Stimulated activated CD8-positive, alpha-beta memory T cell treated with anti-CD3 and anti-CD28 coated beads, Interleukin-4, amount 100 ng/mL, for 1 hour (primary cell): ENCODE data around the gene E2F2.

ENCODE experiments used
- DNase-seq, 2 donors: peaks; one replicate each; pipeline ENCODE4 v3.0.0-alpha.2; 2020; ENCODE audit warnings: low read depth in 2 of 2, low spot score in 1 of 2

Gene E2F2, protein sequence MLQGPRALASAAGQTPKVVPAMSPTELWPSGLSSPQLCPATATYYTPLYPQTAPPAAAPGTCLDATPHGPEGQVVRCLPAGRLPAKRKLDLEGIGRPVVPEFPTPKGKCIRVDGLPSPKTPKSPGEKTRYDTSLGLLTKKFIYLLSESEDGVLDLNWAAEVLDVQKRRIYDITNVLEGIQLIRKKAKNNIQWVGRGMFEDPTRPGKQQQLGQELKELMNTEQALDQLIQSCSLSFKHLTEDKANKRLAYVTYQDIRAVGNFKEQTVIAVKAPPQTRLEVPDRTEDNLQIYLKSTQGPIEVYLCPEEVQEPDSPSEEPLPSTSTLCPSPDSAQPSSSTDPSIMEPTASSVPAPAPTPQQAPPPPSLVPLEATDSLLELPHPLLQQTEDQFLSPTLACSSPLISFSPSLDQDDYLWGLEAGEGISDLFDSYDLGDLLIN

DNA sequence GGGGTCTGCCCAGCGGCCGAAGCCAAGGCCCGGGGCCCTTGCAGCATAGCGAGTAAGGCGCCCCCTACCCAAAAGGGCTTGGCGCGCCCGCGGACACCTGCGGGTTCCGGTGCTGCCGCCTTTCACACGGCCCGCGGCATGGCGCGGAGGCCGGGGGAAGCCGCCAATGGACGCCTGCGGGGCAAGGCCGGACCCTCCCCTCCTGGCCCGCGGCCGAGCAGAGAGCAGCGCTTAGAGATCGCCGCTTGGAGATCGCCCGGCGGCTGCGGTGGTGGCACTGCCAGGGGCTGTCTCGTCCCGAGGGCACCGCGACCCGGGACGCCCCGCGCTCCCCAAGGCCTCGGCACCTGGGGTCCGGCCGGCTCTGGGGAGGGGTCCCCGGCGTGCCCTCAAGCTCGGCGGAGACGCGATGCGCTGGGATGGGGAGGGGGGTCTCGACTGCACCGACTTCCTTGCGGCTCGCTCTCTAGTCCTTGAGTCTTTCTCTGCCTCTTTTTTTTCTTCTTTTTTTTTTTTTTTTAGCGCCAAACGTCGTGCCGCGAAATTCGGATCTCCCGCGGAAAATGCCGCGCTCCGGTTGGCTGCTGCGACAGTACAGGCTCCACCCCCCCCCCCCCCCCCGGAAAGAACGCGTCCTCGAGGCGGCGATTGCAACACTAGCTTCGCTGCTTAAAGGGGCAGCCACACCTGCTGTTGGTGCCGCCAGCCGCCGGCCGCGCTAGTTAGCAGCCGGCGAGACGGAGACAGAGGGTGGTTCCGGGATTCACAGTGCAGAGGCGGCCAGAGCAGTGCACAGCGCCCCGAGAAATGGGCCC is at the start of gene E2F2:
Gene E2F2, minus strand, starts transcription at position 487 of the 815 bp plus-strand sequence. Its CDS starts 440 bp downstream, at position 47.
- DNase-seq, result peak; percentile 47 to 70

DNA sequence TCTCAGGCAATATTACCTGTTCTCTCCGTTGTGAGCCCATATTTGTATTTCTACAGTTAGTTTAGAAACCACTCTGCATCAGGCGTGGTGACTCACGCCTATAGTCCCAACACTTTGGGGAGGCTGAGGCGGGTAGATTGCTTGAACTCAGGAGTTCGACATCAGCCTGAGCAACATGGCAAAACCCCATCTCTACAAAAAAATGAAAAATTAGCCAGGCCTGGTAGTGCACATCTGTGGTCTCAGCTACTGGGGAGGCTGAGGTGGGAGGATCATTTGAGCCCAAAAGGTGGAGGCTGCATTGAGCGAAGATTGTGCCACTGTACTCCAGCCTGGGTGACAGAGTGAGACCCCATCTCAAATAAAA is 47.9 kb upstream of the E2F2 start:
- no peak for DNase-seq

DNA sequence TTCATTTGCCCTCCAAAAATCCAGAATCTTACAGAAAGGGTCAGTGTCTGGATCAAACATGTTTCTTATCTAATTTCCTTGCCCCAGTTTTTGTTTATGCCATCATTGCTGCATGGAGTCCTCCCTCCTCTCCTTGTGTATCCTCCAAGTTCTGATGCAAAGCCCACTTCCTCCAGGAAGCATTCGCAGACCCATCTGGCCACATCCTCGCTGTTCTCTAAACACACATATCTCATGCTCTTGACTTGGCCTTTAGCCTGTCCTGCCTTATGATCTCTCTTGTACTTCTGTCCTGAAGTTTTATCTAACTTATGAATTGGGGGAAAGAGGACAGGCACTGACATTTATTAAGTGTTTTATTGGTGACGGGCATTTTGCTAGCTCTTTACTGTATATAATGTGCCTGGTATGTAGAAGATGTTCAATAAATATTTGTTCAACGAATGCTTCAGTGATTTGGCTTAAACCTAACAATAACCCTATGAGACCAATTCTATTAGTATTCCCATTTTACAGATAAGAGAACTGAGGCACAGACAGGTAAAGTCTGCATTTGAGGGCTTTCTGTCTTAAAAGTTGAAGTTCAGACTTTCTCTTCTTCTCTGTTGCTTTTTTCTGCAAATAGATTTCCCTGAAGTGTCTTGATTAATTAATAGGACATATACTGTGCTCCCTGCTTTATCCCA is 47.4 kb upstream of the E2F2 start:
- DNase-seq, result no peak

DNA sequence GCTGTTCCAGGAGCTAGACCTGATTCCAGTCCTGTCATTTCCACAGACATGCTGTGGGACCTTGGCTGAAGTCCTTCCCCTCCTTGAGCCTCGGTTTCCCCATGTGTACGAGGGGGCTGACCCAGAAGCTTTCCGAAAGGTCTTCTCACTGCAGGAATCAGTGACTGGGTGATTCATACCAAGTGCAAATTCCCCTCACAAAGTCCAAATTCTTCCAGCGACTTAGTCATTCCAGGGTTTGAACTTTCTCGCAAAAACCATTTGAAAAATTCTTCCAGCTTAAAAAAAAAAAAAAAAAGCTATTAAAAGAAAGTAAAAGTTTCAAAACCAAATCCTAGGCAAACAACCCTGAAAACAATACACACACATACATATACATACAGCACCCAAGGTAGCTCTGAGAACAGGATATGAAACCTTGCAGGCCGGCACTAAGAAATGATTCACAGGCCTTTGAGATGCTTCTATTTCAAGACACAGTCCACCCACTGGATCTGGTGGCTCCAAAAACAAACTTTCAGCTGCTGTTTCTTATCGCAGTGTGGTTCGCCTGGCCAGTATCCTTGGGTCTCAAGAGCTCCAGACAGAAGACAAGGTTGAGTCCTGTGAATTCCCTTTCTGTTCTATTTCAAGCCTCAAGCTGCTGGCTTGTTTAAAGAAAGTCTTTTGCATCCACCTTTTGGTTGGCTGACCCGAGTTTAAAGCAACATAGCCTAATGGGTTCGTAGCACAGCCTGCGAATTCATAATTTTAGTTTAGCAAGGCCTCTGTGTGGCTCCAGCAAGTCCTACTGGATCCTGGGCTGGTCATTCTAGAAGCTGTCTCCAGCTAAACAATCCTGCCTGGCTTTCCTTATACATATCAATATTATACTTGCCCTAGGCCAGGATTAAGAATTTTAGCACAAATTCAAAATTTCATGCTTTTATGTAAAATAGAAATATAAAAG is 46.3 kb upstream of the E2F2 start:
- no peak for DNase-seq

DNA sequence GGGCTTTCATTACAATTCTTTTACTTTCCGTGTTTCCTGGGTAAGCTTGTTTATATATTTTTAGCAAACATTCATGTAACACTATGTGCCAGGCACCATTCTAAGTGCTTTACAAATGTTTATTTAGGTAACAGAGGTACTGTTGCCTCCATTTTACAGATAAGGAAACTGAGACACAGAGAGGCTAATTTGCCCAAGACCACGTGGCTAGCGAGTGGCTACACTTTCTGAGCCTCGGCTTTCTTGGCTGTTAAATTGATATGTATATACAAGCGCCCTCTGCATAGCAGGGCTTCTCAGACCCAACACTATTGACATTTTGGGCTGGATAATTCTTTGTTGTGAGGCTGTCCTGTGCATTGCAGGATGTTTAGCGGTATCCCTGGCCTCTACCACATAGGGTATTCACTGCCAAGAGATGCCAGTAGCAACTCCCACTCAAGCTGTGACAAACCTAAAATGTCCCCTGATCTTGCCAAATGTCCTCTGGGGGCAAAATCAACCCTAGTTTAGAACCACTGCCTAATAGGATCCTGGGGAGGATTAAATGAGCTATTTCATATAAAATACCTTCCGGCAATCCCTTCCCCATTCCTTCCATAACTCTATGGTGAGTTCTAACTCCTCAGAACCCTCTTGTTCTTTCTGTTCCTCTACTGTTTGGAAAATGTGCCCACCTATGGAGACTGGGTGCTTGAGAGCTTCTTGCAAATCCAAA is 45.5 kb upstream of the E2F2 start:
- DNase-seq, result no peak

DNA sequence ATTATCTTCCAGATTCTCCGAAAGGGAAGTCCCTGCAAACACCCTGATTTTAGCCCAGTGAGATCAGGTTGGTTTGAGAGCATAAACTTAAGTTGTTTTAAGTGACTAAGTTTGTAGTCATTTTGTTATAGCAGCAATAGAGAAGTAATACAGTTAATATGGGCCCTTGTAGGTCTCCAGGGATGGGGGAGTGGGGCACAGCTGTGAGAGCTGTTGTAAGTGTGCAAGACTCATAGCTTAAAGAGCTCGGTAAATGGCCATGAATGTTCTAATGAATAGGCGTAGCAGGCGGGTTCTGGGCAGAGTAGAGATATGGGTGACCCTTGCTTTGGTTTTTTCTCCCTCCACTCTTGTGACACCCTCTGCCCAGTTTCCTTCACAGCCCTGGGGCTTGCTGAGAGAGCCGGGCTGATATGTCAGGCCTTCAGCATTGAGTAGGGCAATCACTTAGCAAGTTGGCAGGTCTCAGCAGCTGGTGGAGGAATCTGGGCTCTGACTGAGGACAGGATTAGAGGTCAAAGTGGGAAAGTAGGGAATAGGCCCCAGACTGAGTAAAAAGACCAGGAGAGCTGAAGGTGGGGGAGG is 44.3 kb upstream of the E2F2 start:
- DNase-seq, result no peak

DNA sequence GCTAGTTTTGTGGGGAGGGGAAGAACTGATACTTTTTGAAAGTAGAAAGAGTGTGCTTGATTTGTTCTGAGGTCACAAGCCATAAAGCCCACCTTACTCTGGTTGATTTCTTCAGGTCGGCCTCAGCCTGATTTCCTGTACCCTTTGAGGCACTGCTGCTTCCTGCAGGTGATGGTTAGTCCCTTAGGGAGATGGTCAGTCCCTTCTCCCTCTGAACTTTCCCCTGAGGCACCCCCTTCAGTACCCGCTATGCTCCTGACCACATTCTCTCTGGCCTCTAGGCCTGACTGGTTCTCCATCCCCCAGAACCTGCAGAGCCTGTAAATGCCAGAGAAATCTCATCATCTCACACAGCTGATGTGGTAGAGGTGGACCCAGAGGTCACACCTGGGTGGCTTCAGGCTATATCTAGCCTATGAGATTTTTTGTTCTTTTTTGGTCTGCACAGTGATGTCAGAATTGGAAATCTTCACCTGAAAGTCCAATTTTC is 43.3 kb upstream of the E2F2 start:
- no peak for DNase-seq

DNA sequence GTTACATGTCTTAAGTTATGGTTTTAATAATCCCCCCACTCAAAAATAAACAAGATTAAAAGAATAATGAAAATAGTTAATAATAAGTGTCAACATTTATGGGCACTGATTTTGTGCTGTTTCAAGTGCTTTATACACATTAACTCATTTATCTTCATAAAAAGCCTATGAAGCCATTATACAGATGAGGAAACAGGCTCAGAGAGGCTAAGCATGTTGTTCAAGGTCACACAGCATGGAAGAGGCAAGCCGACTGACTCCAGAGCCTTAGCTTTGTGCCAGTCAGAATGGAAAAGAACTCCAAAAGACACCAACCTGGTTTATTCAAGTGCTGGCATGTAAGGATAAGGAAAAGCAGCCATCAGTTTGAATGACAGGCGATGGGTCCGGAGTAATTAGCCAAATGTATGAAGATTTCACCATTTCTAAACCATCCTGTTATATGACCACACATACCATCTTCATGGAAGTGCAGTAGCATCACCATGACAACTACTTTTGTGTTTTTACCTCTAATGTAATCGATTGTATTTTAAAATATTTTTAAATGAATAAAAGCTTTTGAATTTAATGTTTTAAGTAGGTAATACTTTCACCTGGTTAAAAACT is 42.6 kb upstream of the E2F2 start:
- DNase-seq, result no peak

DNA sequence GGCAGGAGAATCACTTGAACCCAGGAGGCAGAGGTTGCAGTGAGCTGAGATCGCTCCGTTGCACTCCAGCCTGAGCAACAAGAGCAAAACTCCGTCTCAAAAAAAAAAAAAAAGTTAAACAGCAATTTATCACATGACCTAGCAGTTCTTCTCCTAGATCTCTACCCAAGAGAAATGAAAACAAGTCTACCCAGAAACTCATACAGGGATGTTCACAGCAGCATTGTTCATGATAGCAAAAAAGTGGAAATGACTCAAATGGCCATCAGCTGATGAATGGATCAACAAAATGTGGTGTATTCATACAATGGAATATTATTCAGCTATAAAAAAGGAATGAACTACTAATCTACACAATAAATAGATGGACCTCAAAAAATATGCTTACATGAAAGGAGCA is 40.4 kb upstream of the E2F2 start:
- DNase-seq, result no peak

DNA sequence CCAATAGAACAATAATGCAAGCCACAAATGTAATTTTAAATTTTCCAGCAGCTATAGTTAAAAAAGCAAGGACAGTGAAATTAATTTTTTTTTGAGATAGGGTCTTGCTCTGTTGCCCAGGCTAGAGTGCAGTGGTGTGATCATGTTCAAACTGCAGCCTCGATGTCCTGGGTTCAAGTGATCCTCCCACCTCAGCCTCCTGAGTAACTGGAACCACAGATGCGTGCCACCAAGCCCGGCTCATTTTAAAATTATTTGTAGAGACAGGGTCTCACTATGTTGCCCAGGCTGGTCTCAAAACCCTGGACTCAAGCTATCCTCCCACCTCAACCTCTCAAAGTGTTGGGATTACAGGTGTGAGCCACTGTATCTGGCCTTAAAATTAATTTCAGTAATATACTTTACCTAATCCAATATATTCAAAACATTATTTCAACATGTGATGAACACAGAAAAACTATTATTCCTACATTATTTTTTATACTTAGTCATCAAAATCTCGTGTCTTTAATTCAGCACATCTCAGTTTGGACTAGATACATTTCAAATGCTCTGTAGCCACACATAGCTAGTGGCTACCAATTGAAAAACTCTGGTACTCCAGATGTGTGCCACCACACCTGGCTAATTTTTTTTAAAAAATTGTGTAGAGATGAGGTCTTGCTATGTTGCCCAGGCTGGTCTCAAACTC is 39.1 kb upstream of the E2F2 start:
- DNase-seq, result no peak

DNA sequence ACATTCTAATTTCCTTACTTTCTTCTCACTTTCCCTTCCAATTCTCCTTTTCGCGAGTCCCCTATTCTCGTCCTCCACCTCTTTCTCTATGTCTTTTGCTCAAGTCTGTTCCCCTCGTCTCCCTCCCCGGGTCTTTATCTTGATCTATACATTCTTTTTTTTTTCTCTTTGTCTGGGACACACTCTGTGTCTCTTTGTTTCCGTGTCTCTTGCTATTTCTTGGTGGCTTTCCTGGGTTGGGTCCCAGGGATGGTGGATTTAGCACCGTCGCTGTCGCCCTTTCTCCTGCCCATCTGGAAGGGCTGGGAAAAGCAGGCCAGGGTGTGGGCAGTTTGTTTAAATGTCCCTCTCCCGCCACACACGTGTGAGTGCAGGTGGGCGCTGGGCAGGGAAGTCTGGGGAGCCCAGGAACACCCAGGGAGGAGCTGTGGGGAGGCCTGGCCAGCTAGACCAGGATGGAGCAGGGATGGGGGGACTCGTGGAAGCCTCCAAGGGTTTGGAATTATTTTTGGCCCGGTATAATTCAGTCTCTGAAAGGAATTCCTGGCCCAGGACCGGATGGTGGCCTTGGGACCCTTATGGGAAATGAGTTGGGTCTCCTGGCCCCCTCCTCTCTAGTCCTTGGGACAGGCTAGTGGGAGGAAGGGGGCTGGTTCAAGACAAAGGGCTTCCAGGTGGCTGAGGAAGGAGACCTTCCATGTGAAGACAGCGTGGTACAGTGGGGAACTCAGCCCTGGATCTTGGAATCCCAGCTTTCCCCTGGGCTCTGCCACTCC is 37.8 kb upstream of the E2F2 start:
- no peak for DNase-seq

DNA sequence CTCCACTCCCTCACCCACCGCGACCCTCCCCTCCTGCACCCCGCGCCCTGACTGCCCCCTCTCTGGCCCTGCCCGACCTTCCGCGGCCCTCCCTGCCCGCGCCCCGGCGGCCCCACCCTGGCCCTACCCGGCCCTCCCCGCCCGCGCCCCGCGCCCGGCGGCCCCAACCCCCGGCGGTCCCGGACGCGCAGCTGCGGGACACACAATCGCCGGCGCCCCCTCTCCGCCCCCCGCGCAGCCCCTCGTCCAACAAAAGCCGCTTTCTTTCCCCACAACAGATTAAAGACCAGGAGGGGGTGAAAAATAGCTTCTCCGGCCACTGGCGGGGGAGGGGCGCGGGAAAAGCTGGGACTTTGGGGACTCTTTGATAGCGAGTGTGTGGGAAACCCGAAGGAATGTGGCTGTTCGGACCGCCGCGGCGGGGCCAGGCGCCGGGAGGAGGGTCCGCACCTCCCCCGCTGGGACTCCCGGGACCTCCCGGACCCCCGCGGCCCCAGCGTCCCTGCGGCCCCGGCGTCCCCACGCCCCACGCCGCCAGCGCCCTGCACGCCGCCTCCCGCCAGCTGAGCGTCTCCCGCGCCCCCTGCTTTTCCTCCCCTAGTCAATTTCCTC is 37.1 kb upstream of the E2F2 start:
- no peak for DNase-seq

DNA sequence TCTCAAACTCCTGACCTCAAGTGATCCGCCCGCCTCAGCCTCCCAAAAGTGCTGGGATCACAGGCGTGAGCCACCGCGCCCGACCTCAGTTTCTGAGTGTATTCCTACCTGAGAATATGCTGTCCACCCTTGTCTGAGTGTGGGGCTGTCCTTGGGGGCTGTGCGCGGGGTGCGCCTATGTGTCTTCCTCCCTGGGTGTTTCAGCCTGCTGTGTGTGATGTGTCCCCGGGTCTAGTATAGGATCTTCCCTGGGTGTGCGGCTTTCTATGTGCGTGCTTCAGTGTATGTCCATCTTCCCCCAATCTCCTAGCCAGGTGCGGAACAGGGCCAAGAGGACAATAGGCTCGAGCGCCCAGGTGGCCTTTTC is 36.6 kb upstream of the E2F2 start:
- no peak for DNase-seq

DNA sequence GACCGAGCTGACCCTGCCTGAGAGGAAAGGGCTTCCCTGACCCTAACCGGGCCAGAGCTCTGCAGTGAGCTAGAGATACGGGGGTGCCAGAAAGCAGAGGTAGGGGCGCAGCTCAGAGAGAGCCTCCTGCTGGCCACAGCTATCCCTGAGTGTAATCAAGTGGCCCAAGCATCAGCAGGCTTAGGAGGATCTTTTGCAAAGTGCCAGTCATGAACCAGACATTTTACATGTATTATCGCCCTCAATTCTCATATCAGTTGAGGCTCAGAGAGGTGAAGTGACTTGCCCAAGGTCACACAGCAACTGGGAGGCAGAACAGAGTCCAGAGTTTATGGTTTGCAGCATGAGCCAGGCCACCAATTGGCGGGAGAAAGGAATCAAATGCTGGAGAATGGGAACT is 35.3 kb upstream of the E2F2 start:
- DNase-seq, result no peak

DNA sequence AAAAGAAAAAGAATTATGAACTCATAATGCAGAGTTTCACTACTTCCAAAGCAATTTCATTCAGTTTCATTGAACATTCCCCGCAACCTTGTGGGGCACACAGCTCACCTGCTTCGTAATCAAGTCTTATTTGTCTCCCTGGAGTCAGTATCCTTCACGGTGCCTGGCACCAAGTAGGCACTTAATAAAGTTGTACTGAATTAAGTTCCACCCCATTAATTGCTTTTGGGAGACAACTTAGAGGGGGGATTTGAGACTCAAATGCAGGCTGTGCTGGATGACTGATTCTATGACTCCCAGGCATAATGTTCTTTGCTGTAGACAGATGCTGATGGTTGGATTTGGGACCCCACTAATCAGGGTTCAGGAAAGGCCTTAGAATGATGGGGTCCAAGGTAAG is 34.7 kb upstream of the E2F2 start:
- DNase-seq, result no peak

DNA sequence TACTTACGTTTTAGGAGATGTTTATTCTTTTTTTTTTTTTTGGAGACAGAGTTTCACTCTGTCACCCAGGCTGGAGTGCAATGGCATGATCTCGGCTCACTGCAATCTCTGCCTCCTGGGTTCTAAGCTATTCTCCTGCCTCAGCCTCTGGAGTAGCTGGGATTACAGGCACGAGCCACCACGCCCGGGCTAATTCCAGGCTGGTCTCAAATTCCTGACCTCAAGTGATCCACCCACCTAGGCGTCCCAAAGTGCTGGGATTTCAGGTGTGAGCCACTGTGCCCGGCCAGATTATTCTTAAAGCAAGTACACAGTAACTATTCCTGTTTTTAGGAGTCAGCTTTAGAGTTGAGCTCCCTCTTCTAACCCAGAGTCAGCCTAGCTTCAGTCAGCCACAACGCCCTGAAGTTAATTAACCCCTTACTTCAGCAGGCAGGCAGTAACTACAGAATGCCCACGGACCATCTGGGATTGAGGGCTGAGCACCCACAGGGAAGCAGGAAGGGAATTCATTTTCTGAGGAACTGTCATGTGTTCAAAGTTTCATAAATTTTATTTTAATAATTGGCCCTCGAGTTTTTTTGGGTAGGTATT is 33.6 kb upstream of the E2F2 start:
- no peak for DNase-seq

DNA sequence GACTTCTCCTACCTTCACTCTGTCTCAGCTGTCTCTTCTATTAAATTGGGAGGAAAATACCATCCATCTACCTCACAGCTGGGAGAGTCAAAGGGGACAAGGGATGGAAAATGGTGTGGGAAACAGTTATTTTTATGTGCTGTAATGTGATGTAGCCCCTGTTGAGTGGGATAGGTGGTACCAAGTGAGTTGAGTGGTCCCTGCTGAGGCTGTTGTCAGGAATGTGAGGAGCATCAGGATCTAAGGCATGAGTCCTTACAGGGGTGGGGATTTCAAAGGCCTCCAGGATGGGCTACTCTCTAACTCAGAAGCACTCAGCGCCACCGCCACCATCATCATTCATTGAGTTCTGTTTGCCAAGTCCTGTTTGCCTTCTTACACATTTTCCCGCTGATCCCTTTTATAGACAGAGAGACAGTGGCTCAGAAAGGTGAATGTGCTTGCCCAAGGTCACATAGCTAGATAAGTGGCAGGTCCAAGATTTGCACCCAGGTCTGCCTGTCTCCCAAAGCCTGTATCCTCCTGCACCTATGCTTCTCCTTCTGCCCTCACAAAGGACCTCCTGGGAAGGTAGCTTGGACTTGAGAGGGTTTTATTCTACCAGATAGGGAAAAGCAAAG is 32.8 kb upstream of the E2F2 start:
- no peak for DNase-seq
